Body of pancreas (tissue), 4 donors: Measurements from ENCODE around the gene SCN4A. TPM values are rescaled to one million over a fixed set of nuclear protein-coding genes. Genes with fewer than 3 reads are reported as not detected.

Experiments used
- ATAC-seq: fragments of 150-250 bp; one replicate; pipeline ENCODE4 v1.9.1; 2016
- DNase-seq, 4 donors: peaks; one replicate each; pipeline ENCODE4 v3.0.0-alpha.2; 2019
- H3K27ac ChIP-seq, 4 donors: fragments of 200-600 bp; sonication (generic); 1 replicate in 3 of 4; 2 replicates in 1 of 4; pipeline versions ENCODE4 v1.5.1 to v1.6.1; 2016 to 2019; ENCODE audit warnings: mild to moderate bottlenecking in 1 of 4, mixed read lengths in 1 of 4, moderate library complexity in 1 of 4
- H3K27me3 ChIP-seq, 2 donors: fragments of 200-600 bp; sonication (generic); one replicate each; pipeline ENCODE4 v1.6.0; 2016; ENCODE audit warnings: mild to moderate bottlenecking in 1 of 2
- H3K36me3 ChIP-seq, 2 donors: fragments of 200-600 bp; sonication (generic); replicated peaks in 1 of 2; 2 replicates each; pipeline ENCODE4 v1.5.1; 2016; ENCODE audit warnings: low read depth in 2 of 2; ENCODE audit not compliant: insufficient read depth in 1 of 2
- H3K4me1 ChIP-seq: fragments of 200-600 bp; sonication (generic); one replicate; pipeline ENCODE4 v1.6.0; 2016
- H3K4me3 ChIP-seq, 2 donors: fragments of 200-600 bp; sonication (generic); 1 replicate in 1 of 2; 2 replicates in 1 of 2; pipeline ENCODE4 v1.5.1; 2016 to 2019
- H3K9me3 ChIP-seq, 3 donors: fragments of 200-600 bp; sonication (generic); 1 replicate in 2 of 3; 2 replicates in 1 of 3; pipeline ENCODE4 v1.5.1; 2016
- CTCF ChIP-seq, 7 experiments: fragments of 450-650 bp in 4 of 7; fragments of 200-600 bp in 3 of 7; sonication (generic) in 3 of 7; IDR thresholded peaks; one replicate each; pipeline ENCODE4 v1.5.1; 2016 to 2019; ENCODE audit warnings: antibody characterized with exemption in 7 of 7
- POLR2A ChIP-seq, 3 donors: fragments of 450-650 bp; IDR thresholded peaks; one replicate each; pipeline ENCODE4 v1.6.1; 2016; ENCODE audit warnings: antibody characterized with exemption in 3 of 3, mild to moderate bottlenecking in 2 of 3
- WGBS, 2 donors: methylation state at CpG; one replicate each; pipeline ENCODE4 v1.1.5; 2017; 5-methylcytosine and 5-hydroxymethylcytosine counted together
- intact Hi-C: fragments of 100-400 bp; cut with DNase I; formaldehyde crosslinking; loops from one replicate; pipeline ENCODE4 v1.15.1; 2023
- total RNA-seq, 2 donors: library from RNA; depleted of rRNA; stranded (reverse); fragments of >200 nt; gene quantifications; one replicate each; pipeline ENCODE4 v1.1.0, GENCODE V29; 2016

SCN4A gene
- total RNA-seq, 2 donors from 2014 or later: 0.26 to 1.3 TPM

GRCh38 chr17:63960006-63960405 lies 12.7 kb downstream of the SCN4A start:
- 71 to 75% methylated on average over 8 of the region's 9 CpGs for WGBS, 2 donors
- intact Hi-C loops: no loop called here
- TF ChIP-seq POLR2A (IDR thresholded peaks at IDR 0.05) (no peak), CTCF (IDR thresholded peaks at IDR 0.05) (no peak)
- H3K4me3 ChIP-seq: no peak overlapping the region
- H3K36me3 ChIP-seq: no peaks in the 10 kb centered on the region
- H3K9me3 ChIP-seq: no peaks in the 10 kb centered on the region
- no peak overlapping the region for H3K27ac ChIP-seq
- H3K4me1 ChIP-seq: peaks cover 10% of the 10 kb centered on the region
- no peak for ATAC-seq
- DNase-seq: no peak
- H3K27me3 ChIP-seq: no peaks in the 10 kb centered on the region

- ATAC-seq (no peak), DNase-seq (no peak)
- peaks cover 5% of the 10 kb centered on the region for H3K4me1 ChIP-seq
- no peaks in the 10 kb centered on the region for H3K9me3 ChIP-seq
- H3K27me3 ChIP-seq: no peaks in the 10 kb centered on the region
- no peaks in the 10 kb centered on the region for H3K36me3 ChIP-seq
- H3K27ac ChIP-seq: no peak overlapping the region
- TF ChIP-seq CTCF (IDR thresholded peaks at IDR 0.05) (no peak), POLR2A (IDR thresholded peaks at IDR 0.05) (no peak)
- 96 to 98% methylated on average over 4 to 5 of the region's 5 CpGs for WGBS, 2 donors
- H3K4me3 ChIP-seq: no peak overlapping the region
- intact Hi-C loops: no loop called here
These were observed 16.3 kb downstream of the SCN4A start for GRCh38 chr17:63956296-63956920.

GRCh38 chr17:63955791-63956190 lies 16.9 kb downstream of the SCN4A start:
- no peaks in the 10 kb centered on the region for H3K27me3 ChIP-seq
- H3K4me1 ChIP-seq: no peaks in the 10 kb centered on the region
- ATAC-seq (no peak), DNase-seq (no peak)
- TF ChIP-seq CTCF (IDR thresholded peaks at IDR 0.05) (no peak), POLR2A (IDR thresholded peaks at IDR 0.05) (no peak)
- no peak overlapping the region for H3K4me3 ChIP-seq
- H3K27ac ChIP-seq: no peak overlapping the region
- 60 to 85% methylated on average over 3 to 4 of the region's 4 CpGs for WGBS, 2 donors
- H3K9me3 ChIP-seq: no peaks in the 10 kb centered on the region
- no peaks in the 10 kb centered on the region for H3K36me3 ChIP-seq
- intact Hi-C loops: no loop called here

GRCh38 chr17:63955232-63955631 lies 17.5 kb downstream of the SCN4A start:
- TF ChIP-seq POLR2A (IDR thresholded peaks at IDR 0.05) (no peak), CTCF (IDR thresholded peaks at IDR 0.05) (no peak)
- whole genome bisulfite sequencing, 2 donors: 73 to 77% methylated on average over 11 of the region's 11 CpGs
- Histone ChIP-seq H3K4me1 (no peaks in the 10 kb centered on the region), H3K4me3 (no peak overlapping the region), H3K27me3 (no peaks in the 10 kb centered on the region), H3K27ac (no peak overlapping the region), H3K36me3 (no peaks in the 10 kb centered on the region), H3K9me3 (no peaks in the 10 kb centered on the region)
- ATAC-seq (no peak), DNase-seq (no peak)
- intact Hi-C loops: no loop called here

- Histone ChIP-seq H3K27me3 (no peaks in the 10 kb centered on the region), H3K4me1 (no peaks in the 10 kb centered on the region), H3K27ac (no peak overlapping the region), H3K9me3 (no peaks in the 10 kb centered on the region), H3K4me3 (no peak overlapping the region), H3K36me3 (no peaks in the 10 kb centered on the region)
- ATAC-seq: no peak
- intact Hi-C loops: no loop called here
- no peak for DNase-seq
- WGBS, 2 donors: 56 to 58% methylated on average over 11 of the region's 11 CpGs
- TF ChIP-seq POLR2A (IDR thresholded peaks at IDR 0.05): no peak
- TF ChIP-seq CTCF (IDR thresholded peaks at IDR 0.05): no peak
These were observed 18.2 kb downstream of the SCN4A start for GRCh38 chr17:63954402-63955063.
